ENCODE results near the gene RENBP.

RENBP gene

DNA sequence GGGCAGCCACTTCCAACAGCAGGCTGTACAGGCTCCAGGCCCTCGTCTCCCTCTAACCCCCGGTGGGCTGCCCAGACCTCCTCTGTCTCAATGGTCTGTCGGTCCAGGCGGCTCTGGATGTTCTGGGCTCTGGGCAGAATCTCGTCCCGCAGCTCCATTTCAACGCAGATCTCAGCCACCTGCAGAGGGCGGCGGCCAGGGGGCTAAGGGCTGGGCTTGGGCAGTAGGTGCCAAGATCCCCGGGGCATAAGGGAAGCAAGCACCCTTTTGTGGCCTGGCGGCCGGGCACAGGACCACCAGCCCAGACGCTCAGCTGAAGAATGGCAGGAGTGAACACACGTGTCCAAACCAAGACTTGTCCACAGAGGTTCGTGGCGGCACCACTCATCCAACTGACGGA lies 30.7 kb downstream of the RENBP start:
- TF ChIP-seq, protein P1, sequence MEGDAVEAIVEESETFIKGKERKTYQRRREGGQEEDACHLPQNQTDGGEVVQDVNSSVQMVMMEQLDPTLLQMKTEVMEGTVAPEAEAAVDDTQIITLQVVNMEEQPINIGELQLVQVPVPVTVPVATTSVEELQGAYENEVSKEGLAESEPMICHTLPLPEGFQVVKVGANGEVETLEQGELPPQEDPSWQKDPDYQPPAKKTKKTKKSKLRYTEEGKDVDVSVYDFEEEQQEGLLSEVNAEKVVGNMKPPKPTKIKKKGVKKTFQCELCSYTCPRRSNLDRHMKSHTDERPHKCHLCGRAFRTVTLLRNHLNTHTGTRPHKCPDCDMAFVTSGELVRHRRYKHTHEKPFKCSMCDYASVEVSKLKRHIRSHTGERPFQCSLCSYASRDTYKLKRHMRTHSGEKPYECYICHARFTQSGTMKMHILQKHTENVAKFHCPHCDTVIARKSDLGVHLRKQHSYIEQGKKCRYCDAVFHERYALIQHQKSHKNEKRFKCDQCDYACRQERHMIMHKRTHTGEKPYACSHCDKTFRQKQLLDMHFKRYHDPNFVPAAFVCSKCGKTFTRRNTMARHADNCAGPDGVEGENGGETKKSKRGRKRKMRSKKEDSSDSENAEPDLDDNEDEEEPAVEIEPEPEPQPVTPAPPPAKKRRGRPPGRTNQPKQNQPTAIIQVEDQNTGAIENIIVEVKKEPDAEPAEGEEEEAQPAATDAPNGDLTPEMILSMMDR (IDR thresholded peaks at IDR 0.05; ENCODE audit: borderline replicate concordance, insufficient read depth, low read depth, low read length), result no peak
- H3K4me3 ChIP-seq (ENCODE audit: low read depth, low read length), result no peak overlapping the region

DNA sequence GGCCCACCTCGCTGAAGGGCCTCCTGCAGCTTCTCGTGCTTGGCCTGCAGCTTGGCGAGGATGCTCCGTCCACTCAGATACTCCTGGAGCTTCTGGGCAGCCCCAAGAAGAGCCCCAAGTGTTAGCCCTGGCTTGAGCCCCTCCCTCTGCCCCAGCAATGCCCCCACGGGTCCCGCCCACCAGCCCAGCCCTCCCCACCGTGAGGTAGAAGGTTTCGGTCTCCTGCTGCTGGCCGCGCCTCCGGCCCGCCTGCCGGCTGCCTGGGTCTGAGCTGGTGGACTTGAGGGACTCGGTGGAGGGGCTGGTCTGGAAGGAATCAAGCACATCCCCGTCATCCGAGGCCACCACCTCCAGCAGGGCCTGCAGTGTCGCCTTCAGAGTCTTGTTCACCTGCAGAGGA lies 31.2 kb downstream of the RENBP start:
- no peak overlapping the region for H3K4me3 ChIP-seq (ENCODE audit: low read depth, low read length)
- TF ChIP-seq, protein P1 (IDR thresholded peaks at IDR 0.05; ENCODE audit: borderline replicate concordance, insufficient read depth, low read depth, low read length), result no peak

DNA sequence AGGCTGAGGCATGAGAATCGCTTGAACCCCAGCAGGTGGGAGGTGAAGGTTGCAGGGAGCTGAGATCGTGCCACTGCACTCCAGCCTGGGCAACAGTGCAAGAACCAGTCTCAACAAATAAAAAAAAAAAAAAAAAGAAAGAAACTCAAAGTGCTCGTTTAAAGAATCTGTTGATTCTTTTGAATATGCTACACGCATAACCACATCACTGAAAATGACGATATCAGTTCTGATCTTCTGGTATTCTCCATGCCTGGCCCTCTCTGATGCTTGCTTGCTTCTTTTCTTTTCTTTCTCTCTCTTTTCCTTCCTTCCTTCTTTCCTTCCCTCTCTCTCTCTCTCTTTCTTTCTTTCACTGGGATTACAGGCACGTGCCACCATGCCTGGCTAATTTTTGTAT lies 32.6 kb downstream of the RENBP start:
- TF ChIP-seq, protein P1 (IDR thresholded peaks at IDR 0.05; ENCODE audit: borderline replicate concordance, insufficient read depth, low read depth, low read length), result no peak

DNA sequence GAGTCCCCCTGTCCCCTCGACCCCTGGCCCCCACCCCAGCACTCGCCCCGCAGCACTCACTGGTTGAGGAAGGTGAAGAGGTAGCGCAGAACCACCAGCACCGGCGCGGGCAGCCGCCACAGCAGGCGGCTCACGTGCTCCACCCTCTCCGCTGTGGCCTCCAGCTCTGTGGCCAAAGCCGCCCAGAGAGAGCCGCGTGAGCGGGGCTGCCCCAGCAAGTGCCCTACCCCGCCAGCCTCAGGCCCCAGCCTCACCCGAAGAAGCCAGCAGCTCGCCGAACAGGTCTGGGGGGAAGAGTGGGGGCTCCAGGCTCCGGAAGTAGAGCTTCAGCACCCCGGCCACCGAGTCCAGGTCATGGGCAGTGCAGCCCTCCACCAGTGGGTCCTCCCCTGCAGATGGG lies 34.0 kb downstream of the RENBP start:
- TF ChIP-seq, protein P1 (IDR thresholded peaks at IDR 0.05; ENCODE audit: borderline replicate concordance, insufficient read depth, low read depth, low read length), result no peak
- H3K4me3 ChIP-seq (ENCODE audit: low read depth, low read length), result no peak overlapping the region

More for the DNA sequence above, 32.6 kb downstream of the RENBP start:
- H3K4me3 ChIP-seq (ENCODE audit: low read depth, low read length), result no peak overlapping the region

DNA sequence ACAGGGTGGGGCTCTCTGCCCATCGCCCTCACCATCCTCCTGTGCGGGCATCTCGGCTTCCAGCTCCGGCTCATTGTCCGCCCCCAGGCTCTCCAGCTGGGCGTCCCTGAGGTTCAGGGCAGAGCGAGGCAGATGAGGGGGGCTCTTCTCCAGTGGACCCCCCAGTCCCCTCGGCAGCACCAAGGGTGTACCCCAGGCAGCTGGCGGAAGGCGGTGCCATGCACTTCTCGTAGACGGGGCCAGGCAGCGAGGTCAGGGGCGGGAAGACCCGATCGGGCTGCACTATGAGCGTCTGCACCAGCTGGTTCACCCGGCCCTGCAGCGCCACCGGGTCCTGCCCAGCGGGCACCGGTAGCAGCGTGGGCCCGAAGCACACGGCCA lies 34.5 kb downstream of the RENBP start:
- TF ChIP-seq, protein P1 (IDR thresholded peaks at IDR 0.05; ENCODE audit: borderline replicate concordance, insufficient read depth, low read depth, low read length), result no peak
- no peak overlapping the region for H3K4me3 ChIP-seq (ENCODE audit: low read depth, low read length)

DNA sequence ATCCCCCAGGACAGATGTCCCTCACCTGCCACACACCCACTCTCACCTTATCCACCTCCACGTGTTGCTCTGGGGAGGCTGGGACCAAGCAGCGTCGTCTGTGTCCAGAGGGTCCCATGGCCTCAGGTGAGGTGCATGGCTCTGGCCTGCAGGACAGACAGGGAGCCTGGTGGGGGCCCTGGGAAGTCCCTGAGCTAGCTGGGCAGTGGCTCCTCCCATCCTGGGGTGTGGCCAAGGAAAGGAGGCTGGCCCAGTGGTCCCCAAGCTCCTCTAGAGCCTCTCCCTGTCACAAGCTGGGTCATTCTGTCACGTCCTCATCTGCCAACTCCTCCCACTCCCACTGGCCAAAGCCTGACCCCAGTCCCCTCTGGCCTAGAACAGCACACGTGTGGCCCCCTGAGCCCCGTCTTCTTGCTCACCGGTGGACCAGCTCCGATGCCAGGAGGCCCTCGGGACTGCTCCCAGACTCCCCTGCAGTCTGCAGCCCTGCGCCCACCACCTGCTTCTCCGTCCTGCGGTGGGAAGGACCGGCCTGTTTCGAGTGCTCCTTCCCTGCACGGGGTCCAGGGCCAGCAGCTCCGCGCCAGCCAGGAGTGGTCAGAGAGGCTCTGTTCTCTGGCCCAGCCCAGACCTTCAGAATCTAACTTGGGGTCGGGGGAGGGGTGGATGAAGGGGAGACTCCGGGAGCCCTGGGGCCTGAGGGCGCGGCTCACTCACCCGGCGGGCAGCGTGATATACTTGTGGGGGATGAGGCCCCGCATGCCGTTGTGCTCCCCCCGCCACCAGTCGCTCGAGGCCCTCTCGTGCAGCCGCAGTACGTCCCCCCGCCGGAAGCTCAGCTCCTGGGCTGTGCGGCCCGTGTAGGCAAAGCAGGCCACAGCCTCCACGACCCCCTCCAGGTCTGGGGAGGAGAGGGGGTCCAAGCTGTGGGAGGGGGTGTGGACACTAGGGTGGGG lies 35.1 kb downstream of the RENBP start:
- TF ChIP-seq, protein P1 (IDR thresholded peaks at IDR 0.05; ENCODE audit: borderline replicate concordance, insufficient read depth, low read depth, low read length), result no peak
- H3K4me3 ChIP-seq (ENCODE audit: low read depth, low read length), result no peak overlapping the region
